ENCODE data around the gene SPATA45. TPM values are rescaled to one million over a fixed set of nuclear protein-coding genes. Genes with fewer than 3 reads are reported as not detected.

The SPATA45 gene
- total RNA-seq, 1 donor from 2014 or later = not detected

DNA sequence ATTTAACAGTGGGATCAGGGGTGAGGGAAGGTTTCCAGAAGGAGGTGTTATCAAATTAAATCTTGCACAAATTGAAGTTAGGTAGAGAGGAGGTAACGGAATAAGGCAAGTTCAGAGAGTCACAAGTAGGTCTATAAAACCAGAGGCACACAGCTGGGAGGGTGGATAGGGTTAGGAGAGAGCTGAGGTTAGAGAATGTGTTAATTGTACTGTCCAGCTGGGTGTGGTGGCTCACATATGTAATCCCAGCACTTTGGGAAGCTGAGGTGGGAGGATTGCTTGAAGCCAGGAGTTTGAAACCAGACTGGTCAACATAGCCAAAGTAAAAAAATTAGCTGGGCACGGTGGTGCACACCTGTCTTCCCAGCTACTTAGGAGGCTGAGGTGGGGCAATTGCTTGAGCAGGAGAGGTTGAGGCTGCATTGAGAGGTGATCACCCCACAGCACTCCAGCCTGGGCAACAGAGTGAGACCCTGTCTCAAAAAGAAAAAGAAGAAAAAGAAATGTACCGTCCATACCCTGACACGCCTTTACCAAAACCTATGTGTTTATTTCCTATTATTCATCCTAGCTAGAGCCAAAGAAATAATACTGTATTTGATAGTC lies 20.2 kb downstream of the SPATA45 start:
- Histone ChIP-seq H3K4me1 (no peaks in the 10 kb centered on the region), H3K27ac (no peak overlapping the region), H3K36me3 (no peaks in the 10 kb centered on the region), H3K9me3 (peaks cover 7 to 9% of the 10 kb centered on the region in 2 donors), H3K27me3 (no peaks in the 10 kb centered on the region), H3K4me3 (no peak overlapping the region)
- intact Hi-C loops (cut with DNase I) = no loop called here
- no peak for TF ChIP-seq CTCF (IDR thresholded peaks at IDR 0.05)
- DNase-seq (ENCODE audit: low spot score in 2 of 2) = no peak

GRCh38 chr1:212825798-212826452 lies 21.5 kb downstream of the SPATA45 start:
- Histone ChIP-seq H3K4me3 (no peak overlapping the region), H3K27me3 (no peaks in the 10 kb centered on the region), H3K36me3 (no peaks in the 10 kb centered on the region), H3K9me3 (peaks cover 7 to 9% of the 10 kb centered on the region in 2 donors), H3K27ac (no peak overlapping the region), H3K4me1 (no peaks in the 10 kb centered on the region)
- intact Hi-C loops (cut with DNase I) = no loop called here
- DNase-seq (ENCODE audit: low spot score in 2 of 2) = no peak
- TF ChIP-seq CTCF (IDR thresholded peaks at IDR 0.05) = no peak

DNA sequence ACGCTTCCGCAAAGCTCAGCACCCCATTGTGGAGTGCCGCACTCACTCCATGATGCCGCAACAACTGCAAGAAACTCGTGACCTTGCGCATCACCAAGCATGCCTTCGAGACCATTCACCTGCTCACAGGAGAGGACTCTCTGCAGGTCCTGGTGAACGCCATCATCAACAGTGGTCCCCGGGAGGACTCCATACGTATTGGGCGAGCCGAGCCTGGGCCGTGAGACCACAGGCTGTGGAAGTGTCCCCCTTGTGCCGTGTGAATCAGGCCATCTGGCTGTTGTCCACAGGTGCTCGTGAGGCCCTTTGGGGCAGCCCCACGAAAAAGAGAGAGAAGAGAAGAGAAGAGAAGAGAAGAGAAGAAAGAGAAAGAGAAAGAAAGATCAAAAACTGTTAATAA lies 23.2 kb downstream of the SPATA45 start:
- Histone ChIP-seq H3K36me3 (no peaks in the 10 kb centered on the region), H3K27ac (no peak overlapping the region), H3K4me3 (no peak overlapping the region), H3K4me1 (no peaks in the 10 kb centered on the region), H3K9me3 (peaks cover 7 to 9% of the 10 kb centered on the region in 2 donors), H3K27me3 (no peaks in the 10 kb centered on the region)
- intact Hi-C loops (cut with DNase I) = no loop called here
- DNase-seq (ENCODE audit: low spot score in 2 of 2) = no peak
- TF ChIP-seq CTCF (IDR thresholded peaks at IDR 0.05) = no peak

- H3K4me1 ChIP-seq = no peaks in the 10 kb centered on the region
- peaks cover 7 to 9% of the 10 kb centered on the region in 2 donors for H3K9me3 ChIP-seq
- no peaks in the 10 kb centered on the region for H3K27me3 ChIP-seq
- H3K27ac ChIP-seq = no peak overlapping the region
- no peak overlapping the region for H3K4me3 ChIP-seq
- intact Hi-C loops (cut with DNase I) = no loop called here
- no peak for TF ChIP-seq CTCF (IDR thresholded peaks at IDR 0.05)
- no peaks in the 10 kb centered on the region for H3K36me3 ChIP-seq
- no peak for DNase-seq (ENCODE audit: low spot score in 2 of 2)
Measured at GRCh38 chr1:212822956-212823355, 24.5 kb downstream of the SPATA45 start.

GRCh38 chr1:212820969-212821368 lies 26.5 kb downstream of the SPATA45 start:
- Histone ChIP-seq H3K4me1 (no peaks in the 10 kb centered on the region), H3K9me3 (peaks cover 6 to 7% of the 10 kb centered on the region in 2 donors), H3K27me3 (no peaks in the 10 kb centered on the region), H3K4me3 (no peak overlapping the region), H3K36me3 (no peaks in the 10 kb centered on the region), H3K27ac (no peak overlapping the region)
- DNase-seq (ENCODE audit: low spot score in 2 of 2) = no peak
- no peak for TF ChIP-seq CTCF (IDR thresholded peaks at IDR 0.05)
- intact Hi-C loops (cut with DNase I) = no loop called here
